ENCODE data around the gene HHATL.

The HHATL gene

DNA sequence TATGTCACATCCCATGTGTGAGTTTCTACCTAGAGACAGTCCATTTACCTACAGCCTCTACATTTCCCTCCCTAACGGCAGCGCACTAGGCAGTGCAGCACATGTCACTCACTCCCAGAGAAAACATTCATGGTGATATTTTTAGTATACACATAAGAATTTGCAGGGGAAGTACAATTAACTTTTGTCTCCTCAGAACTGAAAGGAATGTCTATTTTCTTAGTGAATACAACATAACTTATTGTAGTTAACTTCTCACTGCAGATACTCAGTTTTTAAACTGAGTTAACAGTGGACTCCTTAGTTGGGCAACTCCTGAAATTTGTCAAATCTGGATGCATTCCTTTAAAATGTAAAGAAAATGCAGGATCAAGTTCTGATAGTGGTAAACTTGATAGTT, 53.6 kb downstream of the HHATL start:
- no peak for DNase-seq

DNA sequence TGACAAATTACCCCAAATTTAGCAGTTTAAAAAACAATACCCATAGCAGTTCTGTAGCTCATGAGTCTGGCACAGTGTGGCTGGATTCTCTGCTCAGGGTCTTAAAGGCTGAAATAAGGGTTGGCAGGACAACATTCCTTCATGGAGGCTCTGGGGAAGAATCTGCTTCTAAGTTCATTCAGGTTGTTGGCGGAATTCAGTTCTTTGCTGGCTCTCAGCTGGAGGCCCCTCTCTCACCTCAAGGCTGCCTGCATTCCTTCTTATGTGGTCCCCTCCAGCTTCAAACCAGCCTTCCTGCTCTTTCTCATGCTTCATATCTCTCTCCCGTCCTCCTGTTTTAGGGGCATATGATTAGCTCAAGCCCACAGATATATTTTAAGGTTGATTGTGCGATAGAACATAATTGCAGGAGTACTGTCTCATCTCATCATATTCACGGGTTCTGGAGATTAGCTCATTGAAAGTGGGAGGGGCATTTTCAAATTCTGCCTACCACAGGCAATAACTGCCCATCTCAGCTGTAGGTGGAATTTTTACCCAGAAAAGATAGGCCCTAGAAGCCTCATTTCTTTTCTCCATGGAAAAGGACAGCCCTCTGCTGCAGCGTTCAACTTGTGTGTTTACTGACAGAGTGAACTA, 54.7 kb downstream of the HHATL start:
- no peak for DNase-seq
